GM21786 (cell line): ENCODE data around the gene GTF2F2.

ENCODE experiments used
- ATAC-seq: cut with Tn5 transposase; IDR thresholded peaks from one replicate; pipeline ENCODE4 v1.9.1; 2021; ENCODE audit not compliant: unreplicated experiment

The GTF2F2 gene

DNA sequence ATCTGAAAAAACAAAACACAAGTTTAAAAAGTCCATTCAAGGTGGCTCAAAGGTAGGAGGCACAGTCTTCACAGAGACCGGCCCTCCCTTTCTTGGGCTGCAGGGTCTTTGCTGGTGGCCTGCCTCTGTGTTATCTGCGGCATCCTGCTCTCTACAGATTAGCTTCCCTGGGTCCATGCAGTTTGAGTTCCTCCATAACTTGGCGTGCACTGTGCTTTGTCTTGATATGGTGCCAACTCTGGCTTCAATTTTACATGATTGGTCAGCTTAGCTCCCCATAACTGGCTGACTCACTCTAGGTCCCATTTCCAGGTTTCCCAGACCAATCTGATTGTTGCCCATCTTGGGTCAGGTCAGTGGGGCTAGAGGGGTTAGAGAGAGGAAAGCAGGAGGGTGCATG, 178.9 kb downstream of the GTF2F2 start:
- no peak for ATAC-seq

DNA sequence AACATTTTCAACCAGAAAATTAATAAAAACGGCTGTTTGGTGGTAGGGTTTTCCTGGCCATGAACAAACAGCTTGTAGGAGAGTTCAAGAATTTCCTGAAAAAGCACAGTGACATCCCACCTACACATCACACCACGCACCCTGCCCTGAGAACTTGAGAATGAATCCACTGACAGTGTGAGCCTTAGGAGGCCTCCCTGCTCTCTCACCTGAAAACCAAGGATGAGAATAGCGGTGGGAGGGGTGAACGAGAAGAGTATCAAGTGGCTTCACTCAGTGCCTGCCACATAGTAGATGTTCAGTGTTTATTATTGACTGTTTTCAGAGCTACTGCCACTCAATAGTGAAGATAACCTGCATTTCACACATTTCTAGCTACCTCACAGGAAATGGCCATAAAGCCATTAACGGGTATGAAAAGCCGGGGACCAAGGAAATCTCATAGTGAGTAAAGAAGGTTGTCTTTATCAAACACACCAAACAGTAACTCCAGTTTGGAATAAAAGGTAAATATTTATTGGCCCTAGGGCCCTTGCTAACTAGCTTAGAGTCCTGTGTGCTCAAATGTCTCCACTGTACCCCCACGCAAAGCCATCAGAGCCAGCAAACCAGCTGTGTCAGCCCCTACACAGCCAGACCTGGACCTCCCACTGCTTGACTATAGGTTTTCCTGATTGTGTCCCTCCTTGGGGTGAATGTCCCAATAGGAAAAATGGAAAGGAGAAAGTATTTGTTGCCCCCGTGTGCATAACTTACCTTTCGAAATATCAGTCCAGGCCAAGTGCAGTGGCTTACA, 180.1 kb downstream of the GTF2F2 start:
- ATAC-seq = no peak

DNA sequence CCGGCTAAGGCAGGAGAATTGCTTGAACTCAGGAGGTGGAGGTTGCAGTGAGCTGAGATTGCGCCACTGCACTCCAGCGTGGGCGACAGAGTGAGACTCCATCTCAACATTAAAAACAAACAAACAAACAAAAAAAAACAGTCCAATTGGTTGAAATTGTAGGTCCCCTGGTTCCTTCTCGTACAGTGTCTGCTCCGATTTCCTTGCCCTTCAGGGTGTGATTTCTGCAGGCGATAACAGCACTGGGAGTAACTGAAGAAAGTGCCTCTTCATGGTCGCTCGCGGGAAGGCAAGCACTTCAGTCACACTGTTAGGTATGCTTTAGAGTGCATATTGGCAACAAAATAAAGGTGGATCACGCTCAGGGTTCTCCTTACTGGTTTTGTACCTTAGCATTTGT, 181.0 kb downstream of the GTF2F2 start:
- no peak for ATAC-seq

DNA sequence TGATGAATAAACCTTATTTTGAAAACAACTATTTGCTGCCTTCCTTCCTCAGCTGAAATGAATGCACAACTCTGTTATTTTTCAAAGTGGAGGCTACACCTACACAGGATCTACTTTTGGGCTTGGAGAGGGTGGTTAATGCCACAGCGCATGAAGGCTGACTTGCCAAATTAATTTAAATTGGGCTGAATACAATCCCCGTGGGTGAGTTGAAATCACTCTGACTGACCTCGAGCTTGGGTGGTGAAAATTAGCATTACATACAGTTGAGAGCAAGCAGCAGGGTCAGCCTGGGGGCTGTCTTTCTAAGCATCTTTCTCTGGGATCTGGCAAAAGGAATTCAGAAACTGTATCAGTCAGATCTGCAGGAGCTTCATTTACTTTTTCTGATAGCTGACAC, 182.2 kb downstream of the GTF2F2 start:
- ATAC-seq = no peak

DNA sequence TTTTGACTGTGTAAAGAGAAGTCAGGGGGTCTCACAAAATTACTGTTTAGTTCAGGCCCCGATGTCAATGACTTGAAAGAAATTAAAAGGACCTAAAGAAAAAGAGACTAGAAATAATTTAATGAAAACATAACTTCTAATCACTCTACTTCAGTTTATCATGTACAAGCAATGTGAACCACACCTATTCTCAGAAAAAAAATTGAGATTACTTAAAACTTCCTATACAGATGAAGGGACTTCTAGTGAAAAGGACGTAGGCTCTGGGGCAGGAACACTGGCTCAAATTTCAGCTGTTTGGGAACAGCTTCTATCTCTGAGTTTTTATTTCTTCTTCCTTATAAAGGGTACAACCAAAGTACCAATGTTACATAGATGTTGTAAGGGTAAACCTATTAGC, 182.7 kb downstream of the GTF2F2 start:
- no peak for ATAC-seq

DNA sequence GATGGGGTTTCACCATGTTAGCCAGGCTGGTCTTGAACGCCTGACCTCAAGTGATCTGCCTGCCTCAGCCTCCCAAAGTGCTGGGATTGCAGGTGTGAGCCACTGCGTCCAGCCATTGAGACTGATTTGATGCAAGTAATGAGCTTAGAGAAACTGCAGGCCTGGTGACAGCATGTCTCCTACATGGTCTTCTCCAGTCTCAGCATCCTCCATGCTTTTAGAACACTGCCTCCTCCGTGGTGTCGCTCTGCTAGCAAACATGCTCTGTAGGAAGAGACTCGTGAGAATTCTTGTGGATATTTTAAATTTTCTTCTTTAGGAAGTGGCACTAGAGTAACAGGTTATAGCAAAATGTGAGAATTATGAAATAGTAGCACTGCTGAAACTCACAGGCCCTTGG, 183.6 kb downstream of the GTF2F2 start:
- ATAC-seq = no peak

DNA sequence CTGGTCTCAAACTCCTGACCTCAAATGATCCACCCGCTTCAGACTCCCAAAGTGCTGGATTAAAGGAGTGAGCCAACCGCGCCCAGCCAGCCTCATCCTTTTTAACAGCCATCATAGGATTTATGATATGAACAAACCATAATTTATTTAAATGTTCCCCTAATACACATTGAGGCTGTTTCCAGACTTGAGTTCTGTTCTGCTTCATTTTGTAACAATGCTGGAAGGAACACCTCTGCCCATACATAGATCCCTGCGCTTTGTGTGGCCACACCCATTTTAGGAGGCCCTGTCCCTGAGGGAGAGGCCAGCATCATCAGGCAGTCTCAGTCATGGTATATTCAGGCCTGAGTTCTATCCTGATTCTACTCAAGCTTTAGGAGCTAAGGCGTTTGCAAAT, 184.8 kb downstream of the GTF2F2 start:
- no peak for ATAC-seq

DNA sequence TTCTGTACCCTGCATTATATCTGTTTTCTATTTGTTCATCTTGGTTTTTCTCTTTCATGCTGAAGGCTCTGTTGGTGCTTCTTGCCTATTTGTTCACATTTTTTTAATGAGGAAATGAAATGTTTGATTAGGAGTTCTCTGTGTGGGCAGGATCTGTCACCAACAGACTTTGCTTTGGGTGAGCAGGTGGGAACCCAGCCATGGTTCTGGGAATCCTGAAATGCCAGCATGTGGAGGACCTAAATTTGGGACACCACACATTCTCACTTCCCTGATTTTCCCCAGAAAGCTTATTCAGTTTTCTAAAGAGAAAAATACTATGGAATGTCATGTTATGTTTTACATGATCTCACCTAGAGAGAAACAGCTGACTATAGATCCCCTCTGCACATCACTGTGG, 186.7 kb downstream of the GTF2F2 start:
- ATAC-seq = no peak

DNA sequence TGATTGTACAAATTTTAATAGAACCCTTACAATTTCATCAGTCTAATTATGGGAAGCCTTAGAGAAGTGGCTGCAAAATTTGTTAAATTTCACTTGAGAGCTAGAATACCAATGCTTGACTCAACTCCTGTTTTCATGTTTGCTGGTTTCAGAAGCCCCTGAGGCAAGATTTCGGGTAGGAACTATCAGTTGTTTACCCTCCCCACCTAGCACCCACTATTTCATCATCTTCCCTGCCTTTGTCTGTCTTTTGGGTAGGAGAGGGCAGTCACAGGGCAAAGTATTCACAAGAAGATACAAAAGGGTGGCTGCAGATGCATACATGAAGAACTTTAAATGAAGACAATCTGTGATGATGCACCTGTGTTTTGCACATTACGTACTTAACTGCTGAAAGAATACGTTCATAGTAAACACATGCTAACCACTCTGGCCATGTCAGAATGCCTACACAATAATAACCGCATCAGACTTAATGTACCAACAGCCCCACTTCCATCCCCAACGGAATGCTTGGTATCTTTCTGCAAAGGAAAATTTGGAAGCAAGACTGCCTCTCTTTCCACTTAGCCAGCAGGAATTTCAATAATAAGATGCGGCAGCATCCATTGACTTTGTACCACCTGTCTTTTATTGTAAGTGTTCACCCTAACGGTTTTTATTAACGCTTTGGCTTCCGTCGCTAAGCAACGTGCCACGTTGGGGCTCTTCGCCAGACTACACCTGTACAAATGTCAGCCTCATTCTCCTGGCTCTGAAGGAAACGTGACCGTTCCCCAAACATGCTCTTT, 190.2 kb downstream of the GTF2F2 start:
- ATAC-seq = no peak

DNA sequence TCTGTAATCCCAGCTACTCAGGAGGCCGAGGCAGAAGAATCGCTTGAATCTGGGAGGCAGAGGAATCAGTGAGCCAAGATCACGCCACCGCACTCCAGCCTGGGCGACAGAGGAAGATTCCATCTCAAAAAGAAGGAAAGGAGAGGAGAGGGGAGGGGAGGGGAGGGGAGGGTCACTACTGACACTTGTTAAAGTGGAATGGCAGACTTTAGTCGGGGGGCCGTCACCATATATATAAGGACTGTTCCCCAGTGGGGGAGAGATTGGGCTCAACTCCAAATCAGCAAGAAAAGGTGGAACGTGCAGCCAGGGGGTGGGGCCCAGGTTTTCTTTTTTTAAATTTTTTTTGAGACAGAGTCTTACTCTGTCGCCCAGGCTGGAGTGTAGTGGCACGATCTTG, 194.5 kb downstream of the GTF2F2 start:
- ATAC-seq = no peak

DNA sequence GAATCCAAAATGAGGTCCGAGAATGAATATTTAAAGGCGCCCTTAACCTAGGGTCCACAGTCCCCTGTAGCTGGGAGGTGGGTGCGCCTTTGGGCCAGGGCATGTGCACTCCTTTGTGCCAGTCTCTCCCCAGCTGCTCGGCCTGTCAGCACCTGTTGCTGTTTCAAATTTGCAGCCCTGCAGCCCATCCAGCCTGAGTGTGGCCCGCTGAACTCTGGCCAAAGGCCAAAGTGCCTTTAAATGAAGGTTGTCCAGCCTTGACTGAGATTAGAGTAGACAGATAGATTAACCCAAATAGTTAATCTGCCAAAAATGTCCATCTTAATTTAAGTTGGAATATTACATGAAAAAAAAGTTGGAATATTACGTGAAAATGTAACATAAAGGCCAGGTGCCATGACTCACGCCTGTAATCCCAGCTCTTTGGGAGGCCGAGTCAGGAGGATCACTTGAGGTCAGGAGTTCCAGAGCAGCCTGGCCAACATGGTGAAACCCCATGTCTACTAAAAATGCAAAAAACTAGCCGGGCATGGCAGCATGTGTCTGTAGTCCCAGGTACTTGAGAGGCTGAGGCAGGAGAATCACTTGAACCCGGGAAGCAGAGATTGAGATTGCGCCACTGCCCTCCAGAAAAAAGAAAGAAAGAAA, 195.3 kb downstream of the GTF2F2 start:
- ATAC-seq = no peak

DNA sequence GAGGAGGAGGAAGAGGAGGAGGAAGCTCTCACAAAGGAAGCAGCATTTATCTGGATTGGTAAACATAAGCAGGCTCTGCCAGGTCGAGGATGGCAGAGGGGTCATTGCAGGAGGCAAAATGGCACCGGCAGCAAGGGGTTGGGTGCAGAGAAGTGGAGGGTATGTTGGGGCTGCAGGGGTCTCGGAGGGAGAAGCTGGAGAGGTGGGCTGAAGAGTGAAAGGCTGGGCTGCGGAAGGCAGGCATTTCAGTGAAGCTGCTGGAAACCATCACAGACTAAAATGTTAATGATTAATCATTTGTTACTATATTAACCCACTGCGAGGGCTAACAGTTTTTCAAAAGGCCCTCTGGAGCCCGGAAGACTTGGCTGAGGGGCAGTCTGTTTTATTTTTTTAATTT, 196.0 kb downstream of the GTF2F2 start:
- no peak for ATAC-seq

DNA sequence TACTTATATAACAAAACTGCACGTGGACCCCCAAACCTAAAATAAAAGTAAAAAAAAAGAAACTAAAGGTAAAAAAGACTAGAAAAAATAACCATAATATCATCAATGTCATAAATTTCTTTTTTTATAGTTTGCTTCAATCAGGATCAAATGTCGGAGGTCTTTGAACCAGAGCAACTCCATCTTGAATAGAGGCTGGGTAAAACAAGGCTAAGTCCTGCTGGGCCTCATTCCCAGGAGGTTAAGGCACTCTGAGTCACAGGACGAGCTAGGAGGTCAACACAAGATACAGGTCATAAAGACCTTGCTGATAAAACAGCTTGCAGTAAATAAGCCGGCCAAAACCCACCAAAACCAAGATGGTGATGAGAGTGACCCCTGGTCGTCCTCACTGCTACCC, 196.7 kb downstream of the GTF2F2 start:
- ATAC-seq = no peak

DNA sequence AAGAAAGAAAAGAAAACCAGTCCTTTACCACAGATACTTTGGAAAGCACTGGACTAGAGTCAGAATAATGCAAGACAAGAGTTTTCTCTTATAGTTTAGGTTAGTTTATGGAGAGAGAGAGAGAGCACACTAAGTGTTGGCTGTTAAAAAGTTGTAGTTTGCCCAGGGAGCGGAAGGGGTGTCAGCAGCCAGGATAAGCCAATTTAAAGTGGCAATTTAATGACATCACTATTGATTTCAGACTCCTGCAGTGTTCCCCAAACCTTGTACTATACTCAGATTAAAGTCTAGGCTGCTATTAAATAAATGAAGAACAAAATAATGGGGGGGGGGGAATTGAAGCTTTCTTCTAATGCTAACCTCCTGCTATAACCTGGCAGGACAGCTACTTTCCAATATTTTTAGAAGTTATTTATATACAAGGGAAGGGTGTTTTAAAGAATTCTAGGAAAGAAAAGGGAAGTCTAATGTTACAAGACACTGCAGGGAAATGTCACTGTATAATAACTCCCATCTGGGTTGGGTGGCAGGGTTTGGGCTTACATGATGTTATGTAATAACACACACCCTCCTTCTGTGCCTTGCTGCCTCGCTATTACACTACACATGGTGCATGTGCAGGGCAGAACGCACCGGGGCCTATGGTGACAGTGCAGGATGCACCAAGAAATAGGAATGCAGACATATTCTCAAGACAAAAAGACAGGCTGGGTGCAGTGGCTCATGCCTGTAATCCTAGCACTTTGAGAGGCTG, 200.7 kb downstream of the GTF2F2 start:
- no peak for ATAC-seq

DNA sequence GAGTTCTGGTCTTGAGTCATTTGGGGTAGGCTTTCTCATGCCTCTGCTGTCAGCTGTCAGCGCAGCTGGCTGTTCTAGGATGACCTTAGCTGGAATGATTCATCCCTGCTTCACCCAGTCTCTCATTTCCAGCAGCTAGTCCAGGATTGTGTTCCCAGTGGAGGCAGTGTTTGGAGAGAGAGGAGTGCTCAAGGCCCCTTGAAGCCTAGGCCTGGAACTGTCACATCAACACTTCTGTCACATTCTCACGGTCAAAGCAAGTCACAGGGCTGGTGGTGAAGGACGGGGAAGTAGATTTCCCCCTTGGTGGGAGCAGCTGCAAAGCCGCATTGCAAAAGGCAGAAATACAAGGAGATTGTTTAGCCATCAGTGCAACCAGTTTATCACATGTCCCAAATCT, 205.5 kb downstream of the GTF2F2 start:
- no peak for ATAC-seq

DNA sequence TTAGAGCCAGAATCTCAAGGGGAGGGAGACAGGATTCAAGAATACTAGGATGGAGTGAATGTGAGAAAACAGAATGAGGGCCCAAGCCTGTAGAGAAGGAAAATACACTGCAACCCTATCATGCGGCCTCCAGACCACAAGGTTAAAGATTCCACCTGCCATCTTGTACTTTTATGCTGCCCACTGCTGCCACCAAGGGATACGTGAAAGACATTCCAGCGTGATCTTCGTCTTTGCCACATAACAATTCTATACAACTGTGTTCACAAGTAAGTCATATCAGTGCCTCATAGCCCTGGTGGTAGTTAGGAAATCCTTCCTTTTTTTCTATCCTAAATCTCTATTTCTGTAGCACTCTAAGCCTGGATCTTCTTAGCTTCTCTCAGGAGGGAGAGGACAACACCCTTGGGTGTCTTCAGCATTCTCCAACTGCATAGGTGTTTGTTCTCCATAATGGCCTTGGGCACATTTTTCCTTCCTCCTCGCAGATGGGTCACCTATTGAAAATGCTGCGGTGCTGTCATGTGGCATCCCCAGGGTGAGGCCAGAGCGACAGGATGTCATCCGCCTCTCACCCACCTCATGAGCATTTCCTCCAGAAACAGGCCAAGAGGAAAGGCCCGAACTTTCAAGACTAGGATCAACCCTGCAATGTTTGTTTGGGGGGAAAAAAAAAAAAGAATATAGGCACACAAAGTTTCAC, 207.1 kb downstream of the GTF2F2 start:
- ATAC-seq = no peak

DNA sequence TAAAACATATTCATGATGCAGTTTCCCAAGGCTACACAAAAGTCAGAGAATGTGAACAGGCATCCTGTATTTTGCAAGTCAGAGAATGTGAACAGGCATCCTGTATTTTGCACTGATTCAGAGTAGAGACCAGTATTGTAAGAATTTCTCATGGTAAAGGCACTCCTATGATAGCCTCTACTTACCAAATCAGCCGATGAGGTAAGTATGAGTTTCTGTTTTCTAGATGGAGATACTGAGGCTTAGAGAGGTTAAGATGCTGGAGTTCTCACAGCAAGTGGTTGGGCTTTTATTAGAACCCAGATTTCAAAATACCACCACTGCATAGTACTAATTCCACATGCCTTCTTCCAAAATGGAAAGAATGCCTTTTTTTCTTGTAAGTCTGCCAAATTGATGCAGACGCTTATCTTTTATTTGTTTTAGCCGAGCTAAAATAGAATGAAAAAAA, 208.4 kb downstream of the GTF2F2 start:
- no peak for ATAC-seq

DNA sequence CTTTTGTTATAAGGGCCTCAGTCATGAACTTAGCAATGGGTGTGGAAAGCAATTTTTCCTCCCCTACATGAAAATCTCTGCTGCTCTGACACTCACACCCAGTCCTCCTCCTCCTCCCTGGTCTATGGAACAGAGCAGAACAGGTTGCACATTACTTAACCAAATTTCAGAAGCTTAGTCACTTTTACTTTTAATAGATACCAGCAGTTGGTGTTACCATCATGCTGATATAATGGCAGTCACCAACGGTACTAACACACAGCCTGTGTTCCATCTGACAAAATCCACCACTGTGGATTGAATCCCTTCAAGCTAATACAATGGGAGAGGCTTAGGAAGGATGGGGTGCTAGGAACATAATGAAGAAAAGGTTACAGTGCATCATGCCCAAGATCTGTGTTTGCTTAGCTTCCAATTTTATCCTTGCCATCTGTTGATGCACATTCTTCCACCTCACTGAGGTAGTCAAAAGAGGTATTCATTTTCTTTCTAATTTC, 210.9 kb downstream of the GTF2F2 start:
- ATAC-seq = no peak

DNA sequence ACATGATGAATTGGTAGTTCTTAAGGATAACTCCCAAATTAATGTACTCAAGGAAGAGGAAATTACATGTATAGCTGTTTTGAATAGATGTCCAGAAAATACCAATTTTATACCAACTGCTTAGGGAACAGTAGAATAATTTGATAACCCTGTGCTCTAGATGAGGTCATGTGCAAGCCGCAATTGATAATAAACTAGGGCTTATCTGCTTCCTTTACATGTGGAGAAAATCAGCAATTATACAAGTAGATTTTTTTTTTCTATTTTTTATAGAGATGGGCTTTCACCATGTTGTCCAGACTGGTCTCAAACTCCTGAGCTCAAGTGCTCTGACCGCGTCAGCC, 211.4 kb downstream of the GTF2F2 start:
- ATAC-seq = no peak

DNA sequence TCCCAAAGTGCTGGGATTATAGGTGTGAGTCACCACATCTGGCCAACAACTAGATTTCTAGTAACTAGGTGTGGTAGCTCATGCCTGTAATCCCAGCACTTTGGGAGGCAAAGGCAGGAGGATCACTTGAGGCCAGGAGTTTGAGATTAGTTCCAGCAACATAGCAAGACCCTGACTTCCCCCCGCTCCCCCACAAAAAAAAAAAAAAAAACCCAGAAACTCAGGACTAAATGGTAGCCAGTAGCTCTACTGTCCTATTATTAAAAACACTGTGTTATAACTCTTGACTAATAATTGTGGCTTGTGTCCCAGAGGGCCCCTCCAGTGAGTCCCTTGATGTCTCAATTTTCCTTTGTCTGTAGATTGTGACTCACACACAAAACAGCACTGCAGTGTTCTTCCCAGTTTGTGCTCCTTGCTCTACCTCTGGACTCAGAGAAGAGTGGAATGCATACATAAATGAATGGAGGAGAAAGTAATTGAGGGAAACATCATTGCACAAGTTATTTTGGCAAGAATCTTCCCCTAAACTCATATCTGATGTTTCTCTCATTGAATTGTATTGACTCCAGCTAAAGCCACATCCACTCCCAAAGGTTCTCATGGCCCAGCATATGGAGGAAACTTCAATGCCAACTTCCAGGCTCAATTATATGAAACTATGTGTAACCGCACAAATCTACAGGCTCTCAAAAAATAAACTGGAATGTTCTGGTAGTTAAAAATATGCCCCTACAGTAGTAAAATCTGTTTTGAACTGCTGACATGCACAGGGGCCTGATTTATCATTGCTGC, 211.9 kb downstream of the GTF2F2 start:
- no peak for ATAC-seq
